Melanocyte of skin (primary cell): ENCODE data around the gene PDK1. TPM values are rescaled to one million over a fixed set of nuclear protein-coding genes. Genes with fewer than 3 reads are reported as not detected.

ENCODE experiments used
- small RNA-seq, 2 donors: library from RNA; depleted of rRNA; stranded (forward); fragments of <200 nt; gene quantifications; one replicate each; pipeline ENCODE3, GENCODE V24; 2012
- total RNA-seq, 2 donors: library from RNA; depleted of rRNA; stranded (reverse); fragments of >200 nt; gene quantifications; 2 replicates each; pipeline ENCODE4 v1.2.3, GENCODE V29; 2012

PDK1 gene
- 1 to 10 TPM; 3.7 to 4.1 TPM for total RNA-seq

DNA sequence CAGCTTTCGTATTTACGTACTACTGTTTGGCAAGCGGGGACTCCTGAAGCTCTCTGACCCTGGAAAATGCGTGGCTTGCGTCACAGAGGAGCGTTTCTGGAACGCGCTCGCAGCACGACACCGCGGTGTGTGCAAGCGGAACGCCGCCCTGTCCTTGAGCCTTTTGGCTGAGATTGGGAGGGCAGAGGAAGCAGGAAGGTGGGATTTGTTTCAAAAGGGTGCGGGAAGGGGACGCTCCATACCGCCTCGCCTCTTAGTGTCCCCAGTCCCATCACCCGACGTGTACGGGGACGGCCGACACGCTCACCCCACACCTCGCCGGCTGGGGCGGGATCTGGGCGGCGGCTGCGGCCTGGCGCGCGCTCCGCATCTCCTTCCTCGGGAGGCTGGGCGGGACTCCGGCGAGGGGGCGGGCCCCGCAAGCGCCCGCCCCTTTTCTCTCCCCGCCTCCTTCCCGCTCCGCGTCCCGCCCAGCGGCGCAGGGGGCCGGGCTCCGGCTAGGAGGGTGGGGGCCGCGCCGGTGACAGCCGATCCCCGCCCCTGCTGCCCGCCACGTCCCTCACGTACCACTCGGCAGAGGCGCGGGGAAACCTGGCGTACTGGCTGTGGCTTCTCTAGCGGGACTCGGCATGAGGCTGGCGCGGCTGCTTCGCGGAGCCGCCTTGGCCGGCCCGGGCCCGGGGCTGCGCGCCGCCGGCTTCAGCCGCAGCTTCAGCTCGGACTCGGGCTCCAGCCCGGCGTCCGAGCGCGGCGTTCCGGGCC is at the start of gene PDK1:
Gene PDK1, plus strand, starts transcription at position 569 of the 762 bp plus-strand sequence. Its CDS starts 61 bp downstream, at position 630.

Small RNA genes within 50 kb of the gene (small RNA-seq; reads per million reads assigned to genes)
- 0 reads per million in 2 donors for gene RF00019

Other genes with a start within 250 kb of the PDK1 start
- gene ITGA6, start 128.5 kb upstream of the PDK1 start, total RNA-seq, result 10 to 100 TPM; 55.7 to 77.6 TPM
- gene RAPGEF4, start 179.8 kb downstream of the PDK1 start, total RNA-seq, result 1 to 10 TPM in 1 of 2 donors, not detected in 1; 1.0 TPM